Measurements from ENCODE around the gene TBC1D9.

Gene TBC1D9

DNA sequence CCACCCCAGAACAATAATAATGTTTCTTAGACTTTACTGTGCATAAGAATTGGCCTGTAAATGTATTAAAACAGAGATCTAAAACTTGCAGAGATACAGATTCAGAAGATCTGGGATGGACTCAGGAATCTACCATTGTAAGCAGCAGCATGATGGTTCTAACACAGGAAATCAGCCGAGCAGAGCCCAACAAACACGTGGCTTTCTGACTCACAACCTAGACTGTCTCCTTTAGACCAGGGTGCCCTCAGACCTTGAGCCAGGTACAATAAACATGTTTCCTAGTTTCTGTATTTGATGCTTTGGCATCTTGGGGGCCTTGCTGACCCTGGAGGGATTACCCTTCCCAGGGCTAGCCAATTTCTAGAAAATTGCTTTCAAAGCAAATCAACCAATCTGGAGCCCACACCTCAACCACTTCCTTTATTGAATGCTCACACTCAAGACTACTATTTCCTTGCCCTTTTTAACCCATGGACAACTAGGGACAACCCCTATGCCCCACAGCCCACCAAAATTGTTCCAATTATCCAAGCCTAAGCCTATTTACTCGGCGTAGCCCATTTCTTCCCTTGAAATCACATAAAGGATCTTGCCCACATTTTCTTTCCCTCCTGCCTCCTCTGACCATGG, 80.5 kb downstream of the TBC1D9 start:
- no peaks in the 10 kb centered on the region for H3K36me3 ChIP-seq (ENCODE audit: insufficient read depth, low read length)
- no peaks in the 10 kb centered on the region for H3K4me1 ChIP-seq (ENCODE audit: insufficient read depth, low read length, severe bottlenecking)
- H3K4me3 ChIP-seq (ENCODE audit: low read depth, low read length, poor library complexity, severe bottlenecking) = no peak overlapping the region
- H4K20me1 ChIP-seq (ENCODE audit: insufficient read depth, low read length) = no peaks in the 10 kb centered on the region
- H3K9ac ChIP-seq (ENCODE audit: low read length) = no peak overlapping the region
- H3K4me2 ChIP-seq (ENCODE audit: low read length) = no peak overlapping the region
- no peaks in the 10 kb centered on the region for H3K9me2 ChIP-seq (ENCODE audit: low read depth, low read length)
- H3K79me2 ChIP-seq (ENCODE audit: insufficient read depth, low read length) = no peaks in the 10 kb centered on the region
- no peaks in the 10 kb centered on the region for H3K9me3 ChIP-seq (ENCODE audit: low read length)
- TF ChIP-seq CTCF (IDR thresholded peaks at IDR 0.05; ENCODE audit: low read length) (no peak), EZH2 (IDR thresholded peaks at IDR 0.05; ENCODE audit: borderline replicate concordance, low read length) (no peak)
- no peaks in the 10 kb centered on the region for H3F3A ChIP-seq (ENCODE audit: insufficient read depth, low read length)
- no peak overlapping the region for H2AFZ ChIP-seq (ENCODE audit: low read length)
- no peak overlapping the region for H3K27ac ChIP-seq (ENCODE audit: low read depth, low read length, poor library complexity, severe bottlenecking)
- no peaks in the 10 kb centered on the region for H3K27me3 ChIP-seq (ENCODE audit: insufficient read depth, low read length)

GRCh38 chr4:140673729-140674128, 82.5 kb downstream of the TBC1D9 start:
- H3K27ac ChIP-seq (ENCODE audit: low read depth, low read length, poor library complexity, severe bottlenecking) = no peak overlapping the region

DNA sequence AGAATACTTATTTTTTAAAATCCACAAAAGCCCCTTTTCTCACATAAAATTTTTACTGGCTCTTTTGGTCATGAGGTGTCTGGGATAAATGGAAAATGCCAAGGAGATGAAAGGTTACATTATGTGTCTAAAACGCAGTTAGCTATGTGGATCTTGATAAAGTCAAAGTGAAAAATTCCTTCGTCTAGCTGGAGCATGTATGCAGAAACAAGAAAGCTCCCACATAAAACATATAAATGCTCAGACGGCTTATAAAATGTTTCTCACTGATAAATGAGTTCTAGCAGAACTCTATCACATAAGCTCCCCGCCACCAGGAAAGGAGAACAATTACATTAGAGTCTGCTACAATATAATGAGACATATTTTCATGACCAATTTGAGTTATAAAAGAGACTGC, 83.8 kb downstream of the TBC1D9 start:
- Histone ChIP-seq H3K9ac (ENCODE audit: low read length) (no peak overlapping the region), H3K9me2 (ENCODE audit: low read depth, low read length) (no peaks in the 10 kb centered on the region), H3K9me3 (ENCODE audit: low read length) (no peaks in the 10 kb centered on the region), H3K4me1 (ENCODE audit: insufficient read depth, low read length, severe bottlenecking) (no peaks in the 10 kb centered on the region), H3F3A (ENCODE audit: insufficient read depth, low read length) (no peaks in the 10 kb centered on the region), H3K4me2 (ENCODE audit: low read length) (no peak overlapping the region), H3K79me2 (ENCODE audit: insufficient read depth, low read length) (no peaks in the 10 kb centered on the region), H3K27ac (ENCODE audit: low read depth, low read length, poor library complexity, severe bottlenecking) (no peak overlapping the region), H3K4me3 (ENCODE audit: low read depth, low read length, poor library complexity, severe bottlenecking) (no peak overlapping the region), H3K36me3 (ENCODE audit: insufficient read depth, low read length) (no peaks in the 10 kb centered on the region), H3K27me3 (ENCODE audit: insufficient read depth, low read length) (no peaks in the 10 kb centered on the region), H4K20me1 (ENCODE audit: insufficient read depth, low read length) (no peaks in the 10 kb centered on the region), H2AFZ (ENCODE audit: low read length) (no peak overlapping the region)
- TF ChIP-seq CTCF (IDR thresholded peaks at IDR 0.05; ENCODE audit: low read length) (no peak), EZH2 (IDR thresholded peaks at IDR 0.05; ENCODE audit: borderline replicate concordance, low read length) (no peak)

More at GRCh38 chr4:140673729-140674128, 82.5 kb downstream of the TBC1D9 start:
- H3K4me2 ChIP-seq (ENCODE audit: low read length) = no peak overlapping the region
- no peaks in the 10 kb centered on the region for H3K36me3 ChIP-seq (ENCODE audit: insufficient read depth, low read length)
- no peak for TF ChIP-seq CTCF (IDR thresholded peaks at IDR 0.05; ENCODE audit: low read length)
- TF ChIP-seq EZH2 (IDR thresholded peaks at IDR 0.05; ENCODE audit: borderline replicate concordance, low read length) = no peak
- H3K27me3 ChIP-seq (ENCODE audit: insufficient read depth, low read length) = no peaks in the 10 kb centered on the region
- H4K20me1 ChIP-seq (ENCODE audit: insufficient read depth, low read length) = no peaks in the 10 kb centered on the region
- H3K9me2 ChIP-seq (ENCODE audit: low read depth, low read length) = no peaks in the 10 kb centered on the region
- no peak overlapping the region for H3K4me3 ChIP-seq (ENCODE audit: low read depth, low read length, poor library complexity, severe bottlenecking)
- H3K79me2 ChIP-seq (ENCODE audit: insufficient read depth, low read length) = no peaks in the 10 kb centered on the region
- H2AFZ ChIP-seq (ENCODE audit: low read length) = no peak overlapping the region
- H3F3A ChIP-seq (ENCODE audit: insufficient read depth, low read length) = no peaks in the 10 kb centered on the region
- H3K4me1 ChIP-seq (ENCODE audit: insufficient read depth, low read length, severe bottlenecking) = no peaks in the 10 kb centered on the region
- H3K9me3 ChIP-seq (ENCODE audit: low read length) = no peaks in the 10 kb centered on the region
- H3K9ac ChIP-seq (ENCODE audit: low read length) = no peak overlapping the region
